Measurements from ENCODE around the gene GPS1. TPM values are rescaled to one million over a fixed set of nuclear protein-coding genes. Genes with fewer than 3 reads are reported as not detected.

The GPS1 gene
- total and polyA plus RNA-seq, 4 experiments from 2014 or later = 85.1 to 148 (median 114) TPM

DNA sequence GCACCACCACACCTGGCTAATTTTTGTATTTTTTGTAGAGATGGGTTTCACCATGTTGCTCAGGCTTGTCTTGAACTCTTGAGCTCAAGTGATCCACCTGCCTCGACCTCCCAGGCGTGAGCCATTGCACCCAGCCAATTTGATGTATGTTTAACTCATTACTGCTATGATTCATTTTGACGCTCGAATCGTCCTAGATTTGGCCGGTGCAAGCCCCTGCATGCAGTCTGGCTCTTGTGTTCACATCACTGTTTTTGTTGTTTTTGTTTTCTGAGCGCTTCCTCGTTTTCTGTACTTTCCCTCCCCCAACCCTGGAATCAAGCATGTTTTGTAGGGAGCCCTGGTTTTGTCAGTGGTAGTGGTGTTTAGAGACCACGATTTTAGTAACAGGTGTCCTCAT lies 21.7 kb downstream of the GPS1 start:
- intact Hi-C loops (cut with micrococcal nuclease) = no loop called here
- Mint-ChIP-seq H3K4me1 (no peaks in the 10 kb centered on the region), H3K9me3 (peaks cover 0 to 4% (median 0%) of the 10 kb centered on the region in 8 donors), H3K27me3 (no peaks in the 10 kb centered on the region), H3K4me3 (no peak overlapping the region), H3K27ac (no peak overlapping the region), H3K36me3 (peaks cover 0 to 2% of the 10 kb centered on the region in 2 donors)
- no peak overlapping the region for H3K27ac ChIP-seq (ENCODE audit: low read depth, low read length)
- ChIA-PET POLR2A (ENCODE audit: partially characterized antibody) (no interaction called here), CTCF (ENCODE audit: partially characterized antibody) (interaction anchor here (0.6 to 0.8 kb wide), 2 partner anchors 36 to 43 kb away, joined by 3 read pairs; partner anchors contain the start of gene DCXR)
- no peaks in the 10 kb centered on the region for H3K9me3 ChIP-seq (ENCODE audit: control insufficient read depth in 1 of 2, low read length in 2 of 2)
- H3K27me3 ChIP-seq (ENCODE audit: insufficient read depth, low read length) = no peaks in the 10 kb centered on the region
- H3K36me3 ChIP-seq (ENCODE audit: insufficient read depth, low read length) = no peaks in the 10 kb centered on the region
- no peak overlapping the region for H3K4me3 ChIP-seq (ENCODE audit: low read length in 2 of 2)
- no peak for DNase-seq
- no peaks in the 10 kb centered on the region for H3K4me1 ChIP-seq (ENCODE audit: insufficient read depth, low read length)

DNA sequence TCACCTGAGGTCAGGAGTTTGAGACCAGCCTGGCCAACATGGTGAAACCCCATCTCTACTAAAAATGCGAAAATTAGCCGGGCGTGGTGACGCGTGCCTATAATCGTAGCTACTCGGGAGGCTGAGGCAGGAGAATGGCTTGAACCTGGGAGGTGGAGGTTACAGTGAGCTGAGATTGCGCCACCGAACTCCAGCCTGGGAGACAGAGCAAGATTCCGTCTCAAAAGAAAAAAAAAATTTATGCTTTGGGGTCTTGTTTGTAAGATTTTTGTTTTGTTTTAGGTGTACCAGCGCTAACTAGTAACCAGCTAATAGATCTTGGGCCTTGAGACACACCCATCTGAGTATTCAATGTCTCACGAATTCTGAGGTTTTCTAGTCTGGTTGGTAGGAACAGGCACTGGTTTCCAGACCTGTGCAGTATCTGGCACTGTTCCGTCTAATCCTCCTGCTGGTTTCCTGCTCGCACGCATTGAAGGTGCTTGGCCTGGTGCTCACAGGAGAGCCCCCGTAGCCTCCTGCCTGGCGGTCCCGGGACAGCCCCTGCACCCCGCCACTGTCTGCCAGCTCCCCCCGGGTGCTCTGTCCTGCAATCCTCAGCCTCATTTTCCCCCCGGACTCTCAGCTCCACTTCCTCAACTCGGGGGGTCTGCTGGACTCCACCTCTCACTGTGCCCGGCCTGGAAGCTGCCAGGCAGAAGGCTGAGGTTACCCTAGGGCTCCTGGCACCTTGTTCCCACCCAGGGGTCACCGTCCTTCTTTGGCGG lies 24.5 kb downstream of the GPS1 start:
- no peaks in the 10 kb centered on the region for H3K27me3 Mint-ChIP-seq
- H3K9me3 Mint-ChIP-seq = peaks cover 0 to 4% (median 0%) of the 10 kb centered on the region in 8 donors
- no peak overlapping the region for H3K27ac ChIP-seq (ENCODE audit: low read depth, low read length)
- peaks cover 6% of the 10 kb centered on the region for H3K36me3 ChIP-seq (ENCODE audit: insufficient read depth, low read length)
- ChIA-PET CTCF (ENCODE audit: partially characterized antibody) (no interaction called here), POLR2A (ENCODE audit: partially characterized antibody) (no interaction called here)
- peak overlapping the region in 1 of 7 donors; percentile 30 for H3K27ac Mint-ChIP-seq
- H3K9me3 ChIP-seq (ENCODE audit: control insufficient read depth in 1 of 2, low read length in 2 of 2) = no peaks in the 10 kb centered on the region
- no peak overlapping the region for H3K4me3 ChIP-seq (ENCODE audit: low read length in 2 of 2)
- H3K36me3 Mint-ChIP-seq = peaks cover 3 to 6% of the 10 kb centered on the region in 2 donors
- no peaks in the 10 kb centered on the region for H3K4me1 Mint-ChIP-seq
- DNase-seq = no peak
- H3K4me3 Mint-ChIP-seq = no peak overlapping the region
- no peaks in the 10 kb centered on the region for H3K4me1 ChIP-seq (ENCODE audit: insufficient read depth, low read length)
- intact Hi-C loops (cut with micrococcal nuclease) = no loop called here
- no peaks in the 10 kb centered on the region for H3K27me3 ChIP-seq (ENCODE audit: insufficient read depth, low read length)

DNA sequence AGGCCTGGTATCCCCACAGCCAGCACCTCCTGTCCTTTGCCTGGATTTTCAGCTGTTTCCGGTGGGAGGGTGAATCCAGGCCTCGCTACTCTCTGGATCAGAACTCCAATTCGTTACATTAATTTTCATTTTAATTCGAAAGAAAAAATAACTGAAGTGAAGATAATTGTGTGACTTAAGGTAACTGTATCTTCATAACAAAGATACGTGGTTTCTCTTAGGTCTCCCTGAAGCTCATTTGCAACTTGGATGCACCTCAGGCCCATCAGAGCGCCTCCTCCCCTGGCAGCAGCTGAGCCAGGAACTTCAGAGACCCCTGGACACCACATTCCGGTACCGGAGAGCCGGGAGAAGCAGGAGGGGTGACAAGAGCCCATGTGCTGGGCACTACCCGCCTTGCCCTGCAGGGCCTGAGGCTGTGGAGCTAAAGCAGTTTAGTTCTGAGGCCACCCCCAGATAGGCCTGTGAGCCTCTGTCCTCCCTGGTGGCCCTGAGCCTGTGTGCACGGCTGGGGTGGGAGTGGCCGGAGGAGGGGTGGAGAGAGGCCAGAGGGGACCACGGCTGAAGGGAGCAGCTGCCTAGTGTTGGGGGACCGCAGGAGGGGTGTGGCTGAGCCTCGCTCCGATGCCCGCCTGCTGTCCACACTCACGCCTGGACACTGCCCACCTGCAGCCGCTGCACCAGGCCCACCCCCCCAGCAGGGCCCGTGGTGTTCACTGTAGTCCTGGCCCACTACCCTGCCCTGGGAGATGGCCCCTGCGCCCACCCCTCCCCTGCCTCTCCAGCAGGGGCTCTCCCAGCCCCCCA lies 25.3 kb downstream of the GPS1 start:
- H3K4me1 Mint-ChIP-seq = no peaks in the 10 kb centered on the region
- H3K27me3 Mint-ChIP-seq = no peaks in the 10 kb centered on the region
- H3K36me3 Mint-ChIP-seq = peaks cover 3 to 6% of the 10 kb centered on the region in 2 donors
- H3K27ac Mint-ChIP-seq = peak overlapping the region in 1 of 7 donors; percentile 30
- no peaks in the 10 kb centered on the region for H3K4me1 ChIP-seq (ENCODE audit: insufficient read depth, low read length)
- no peak for DNase-seq
- CTCF ChIA-PET (ENCODE audit: partially characterized antibody) = no interaction called here
- H3K36me3 ChIP-seq (ENCODE audit: insufficient read depth, low read length) = peaks cover 10% of the 10 kb centered on the region
- POLR2A ChIA-PET (ENCODE audit: partially characterized antibody) = interaction anchor here (0.8 kb wide), 1 partner anchor 21 kb away, joined by 3 read pairs; the partner anchor contains the start of gene FASN
- H3K27me3 ChIP-seq (ENCODE audit: insufficient read depth, low read length) = no peaks in the 10 kb centered on the region
- no peak overlapping the region for H3K4me3 ChIP-seq (ENCODE audit: low read length in 2 of 2)
- no peak overlapping the region for H3K27ac ChIP-seq (ENCODE audit: low read depth, low read length)
- no peak overlapping the region for H3K4me3 Mint-ChIP-seq
- no peaks in the 10 kb centered on the region for H3K9me3 ChIP-seq (ENCODE audit: control insufficient read depth in 1 of 2, low read length in 2 of 2)
- intact Hi-C loops (cut with micrococcal nuclease) = no loop called here
- H3K9me3 Mint-ChIP-seq = peaks cover 0 to 4% (median 0%) of the 10 kb centered on the region in 8 donors

- Histone ChIP-seq H3K4me3 (ENCODE audit: low read length in 2 of 2) (no peak overlapping the region), H3K36me3 (ENCODE audit: insufficient read depth, low read length) (peaks cover 11% of the 10 kb centered on the region), H3K27ac (ENCODE audit: low read depth, low read length) (no peak overlapping the region), H3K9me3 (ENCODE audit: control insufficient read depth in 1 of 2, low read length in 2 of 2) (no peaks in the 10 kb centered on the region), H3K27me3 (ENCODE audit: insufficient read depth, low read length) (no peaks in the 10 kb centered on the region), H3K4me1 (ENCODE audit: insufficient read depth, low read length) (no peaks in the 10 kb centered on the region)
- Mint-ChIP-seq H3K27ac (peak overlapping the region in 1 of 7 donors; percentile 27), H3K4me1 (no peaks in the 10 kb centered on the region), H3K27me3 (no peaks in the 10 kb centered on the region), H3K9me3 (peaks cover 0 to 4% (median 0%) of the 10 kb centered on the region in 8 donors), H3K4me3 (no peak overlapping the region), H3K36me3 (peaks cover 3 to 6% of the 10 kb centered on the region in 2 donors)
- ChIA-PET POLR2A (ENCODE audit: partially characterized antibody) (interaction anchor here (0.8 kb wide), 1 partner anchor 20 kb away, joined by 3 read pairs; the partner anchor contains the start of gene FASN), CTCF (ENCODE audit: partially characterized antibody) (no interaction called here)
- no peak for DNase-seq
- intact Hi-C loops (cut with micrococcal nuclease) = no loop called here
These were observed 26.1 kb downstream of the GPS1 start for GRCh38 chr17:82077617-82078358.

DNA sequence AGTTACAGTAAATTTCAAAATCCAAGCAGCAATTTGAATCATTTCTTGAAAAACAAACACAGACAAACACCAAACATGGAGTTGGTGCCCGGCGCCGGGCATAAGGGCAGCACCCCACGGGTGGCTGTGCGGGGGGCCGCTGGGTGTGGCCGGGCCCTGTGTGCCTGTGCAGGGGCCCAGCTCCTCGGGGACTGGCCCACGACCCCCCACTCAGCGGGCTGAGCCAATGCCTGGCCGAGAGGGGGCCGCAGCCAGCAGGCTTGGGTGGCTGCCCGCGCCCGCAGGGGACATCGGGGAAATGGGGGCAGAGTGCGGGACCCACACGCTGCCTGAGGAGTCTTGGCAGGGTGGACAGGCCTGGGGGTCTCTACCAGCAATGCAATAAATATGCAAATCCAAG lies 26.7 kb downstream of the GPS1 start:
- POLR2A ChIA-PET (ENCODE audit: partially characterized antibody) = no interaction called here

DNA sequence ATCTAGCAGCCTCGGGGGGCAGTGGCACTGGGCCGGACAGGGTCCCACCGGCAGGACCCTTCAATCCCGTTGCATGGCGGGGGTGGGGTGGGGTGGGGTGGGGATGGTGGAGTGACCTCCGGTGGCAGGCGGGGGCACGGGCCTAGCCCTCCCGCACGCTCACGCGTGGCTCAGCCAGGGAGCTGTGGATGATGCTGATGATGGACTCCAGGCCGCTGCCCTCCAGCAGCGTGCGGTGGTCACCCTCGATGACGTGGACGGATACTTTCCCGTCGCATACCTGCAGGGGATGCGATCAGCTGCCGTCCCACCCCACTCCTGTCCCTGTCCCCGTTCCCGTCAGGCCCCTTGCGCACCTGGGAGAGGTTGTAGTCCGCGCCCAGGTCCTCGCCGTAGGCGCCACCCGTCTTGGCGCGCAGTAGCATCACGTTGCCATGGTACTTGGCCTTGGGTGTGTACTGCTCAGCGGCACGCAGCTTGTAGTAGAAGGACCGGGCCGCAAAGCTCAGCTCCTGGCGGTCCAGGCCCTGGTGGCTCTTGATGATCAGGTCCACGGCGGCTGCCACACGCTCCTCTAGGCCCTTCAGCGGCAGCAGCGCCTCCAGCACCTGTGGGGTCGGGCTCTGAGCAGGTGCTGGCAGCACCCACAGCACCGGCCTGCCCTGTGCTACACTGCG lies 27.4 kb downstream of the GPS1 start:
- Histone ChIP-seq H3K4me3 (ENCODE audit: low read length in 2 of 2) (no peak overlapping the region), H3K27ac (ENCODE audit: low read depth, low read length) (no peak overlapping the region), H3K4me1 (ENCODE audit: insufficient read depth, low read length) (no peaks in the 10 kb centered on the region), H3K36me3 (ENCODE audit: insufficient read depth, low read length) (peaks cover 20% of the 10 kb centered on the region), H3K27me3 (ENCODE audit: insufficient read depth, low read length) (no peaks in the 10 kb centered on the region), H3K9me3 (ENCODE audit: control insufficient read depth in 1 of 2, low read length in 2 of 2) (no peaks in the 10 kb centered on the region)
- ChIA-PET POLR2A (ENCODE audit: partially characterized antibody) (no interaction called here), CTCF (ENCODE audit: partially characterized antibody) (no interaction called here)
- Mint-ChIP-seq H3K36me3 (peaks cover 7 to 11% of the 10 kb centered on the region in 2 donors), H3K4me1 (no peaks in the 10 kb centered on the region), H3K9me3 (peaks cover 0 to 4% (median 0%) of the 10 kb centered on the region in 8 donors), H3K27me3 (no peaks in the 10 kb centered on the region), H3K27ac (peak overlapping the region in 1 of 7 donors; percentile 46), H3K4me3 (no peak overlapping the region)
- intact Hi-C loops (cut with micrococcal nuclease) = no loop called here
- DNase-seq = no peak

More for the DNA sequence above, 26.7 kb downstream of the GPS1 start:
- Histone ChIP-seq H3K36me3 (ENCODE audit: insufficient read depth, low read length) (peaks cover 14% of the 10 kb centered on the region), H3K27ac (ENCODE audit: low read depth, low read length) (no peak overlapping the region), H3K4me1 (ENCODE audit: insufficient read depth, low read length) (no peaks in the 10 kb centered on the region), H3K27me3 (ENCODE audit: insufficient read depth, low read length) (no peaks in the 10 kb centered on the region), H3K9me3 (ENCODE audit: control insufficient read depth in 1 of 2, low read length in 2 of 2) (no peaks in the 10 kb centered on the region), H3K4me3 (ENCODE audit: low read length in 2 of 2) (no peak overlapping the region)
- H3K9me3 Mint-ChIP-seq = peaks cover 0 to 4% (median 0%) of the 10 kb centered on the region in 8 donors
- DNase-seq = no peak
- H3K36me3 Mint-ChIP-seq = peaks cover 7 to 10% of the 10 kb centered on the region in 2 donors
- no peaks in the 10 kb centered on the region for H3K4me1 Mint-ChIP-seq
- no peaks in the 10 kb centered on the region for H3K27me3 Mint-ChIP-seq
- H3K27ac Mint-ChIP-seq = no peak overlapping the region
- H3K4me3 Mint-ChIP-seq = no peak overlapping the region
- intact Hi-C loops (cut with micrococcal nuclease) = no loop called here
- CTCF ChIA-PET (ENCODE audit: partially characterized antibody) = no interaction called here

Measured in CD4-positive, alpha-beta memory T cell (primary cell).